K562 (cell line): Measurements from ENCODE around the gene SHLD1.

ENCODE experiments used
- CHD2 ChIP-seq: IDR thresholded peaks from 2 replicates; pipeline ENCODE4 v1.6.1; 2011; ENCODE audit warnings: low read depth, low read length
- CTCF ChIP-seq, 3 experiments: IDR thresholded peaks in 2 of 3; conservative IDR thresholded peaks in 1 of 3; 2 replicates each; pipeline ENCODE4 v1.5.1; 2011 to 2012; ENCODE audit warnings: low read length in 3 of 3, mild to moderate bottlenecking in 3 of 3, control low read depth in 2 of 3, improper control_type of control experiment in 1 of 3, inconsistent platforms in 1 of 3, low read depth in 1 of 3, mixed read lengths in 1 of 3, moderate library complexity in 1 of 3; ENCODE audit not compliant: insufficient read depth in 2 of 3
- EZH2 ChIP-seq: IDR thresholded peaks from 2 replicates; pipeline ENCODE4 v1.6.1; 2012; ENCODE audit warnings: low read depth, mild to moderate bottlenecking, inconsistent platforms, low read length, borderline replicate concordance
- NFATC3 ChIP-seq: fragments of 450-650 bp; IDR thresholded peaks from 2 replicates; pipeline ENCODE4 v1.6.1; 2017; ENCODE audit warnings: mild to moderate bottlenecking
- POLR2AphosphoS5 ChIP-seq: IDR thresholded peaks from 2 replicates; pipeline ENCODE4 v1.6.1; 2011; ENCODE audit warnings: mild to moderate bottlenecking, low read depth, low read length, moderate library complexity; ENCODE audit not compliant: control insufficient read depth, insufficient read depth
- SAFB ChIP-seq: fragments of 200-400 bp; formaldehyde crosslinking; IDR thresholded peaks from 2 replicates; pipeline ENCODE4 v1.6.1; 2017; ENCODE audit warnings: low read depth, low read length, borderline replicate concordance
- SMAD4 ChIP-seq: fragments of 250-450 bp; sonication (Bioruptor Pico); conservative IDR thresholded peaks from 2 replicates; pipeline ENCODE4 v1.8.0; 2021; ENCODE audit warnings: inconsistent platforms, mild to moderate bottlenecking, moderate library complexity
- USF1 ChIP-seq: sonication (generic); formaldehyde crosslinking; IDR thresholded peaks from 2 replicates; pipeline ENCODE4 v1.9.0; 2022; ENCODE audit warnings: mild to moderate bottlenecking, missing genetic modification reagents
- ZNF695 ChIP-seq: fragments of 450-650 bp; formaldehyde crosslinking; IDR thresholded peaks from 2 replicates; pipeline ENCODE4 v1.4.0; 2020; ENCODE audit warnings: mild to moderate bottlenecking, moderate library complexity
- TF ChIP-seq, protein P1 (sequence below), 2 experiments: IDR thresholded peaks in 1 of 2; conservative IDR thresholded peaks in 1 of 2; 2 replicates each; pipeline ENCODE4 v1.6.1; 2016; ENCODE audit warnings: low read depth in 2 of 2, mild to moderate bottlenecking in 1 of 2, missing compliant biosample characterization in 1 of 2, missing genetic modification characterization in 1 of 2, moderate library complexity in 1 of 2
- TF ChIP-seq, protein P2 (sequence below): sonication (generic); formaldehyde crosslinking; IDR thresholded peaks from 2 replicates; pipeline ENCODE4 v1.8.0; 2022; ENCODE audit warnings: mild to moderate bottlenecking, missing genetic modification reagents

DNA sequence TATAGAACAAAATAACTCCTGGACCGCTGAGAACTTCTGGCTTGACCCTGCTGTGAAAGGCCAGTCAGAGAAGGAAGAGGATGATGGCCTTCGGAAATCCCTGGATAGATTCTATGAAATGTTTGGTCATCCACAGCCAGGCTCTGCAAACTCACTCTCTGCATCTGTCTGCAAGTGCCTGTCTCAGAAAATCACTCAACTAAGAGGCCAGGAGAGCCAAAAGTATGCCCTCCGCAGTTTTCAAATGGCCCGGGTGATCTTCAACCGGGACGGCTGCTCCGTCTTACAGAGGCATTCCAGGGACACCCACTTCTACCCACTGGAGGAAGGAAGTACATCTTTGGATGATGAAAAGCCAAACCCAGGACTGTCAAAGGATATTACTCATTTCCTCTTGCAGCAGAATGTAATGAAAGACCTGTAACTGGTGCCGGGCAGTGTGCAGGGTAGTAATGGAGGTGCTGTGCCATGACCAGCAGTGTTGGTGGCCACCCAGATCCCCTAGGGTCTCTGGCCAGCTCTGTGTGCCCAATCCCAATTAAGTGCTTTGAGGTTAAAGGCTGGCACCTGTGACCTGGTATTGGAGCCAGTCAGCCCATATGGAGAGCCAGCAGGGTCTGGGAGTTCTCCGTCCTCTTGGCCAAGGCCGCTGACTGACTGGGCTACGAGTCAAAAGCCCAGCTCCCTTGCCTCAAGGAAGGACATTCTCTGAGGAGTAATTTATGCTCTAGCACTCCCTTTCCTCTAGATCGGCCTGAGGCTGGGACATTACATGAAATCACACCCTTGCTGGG lies 113.0 kb downstream of the SHLD1 start:
- TF ChIP-seq SMAD4 (CRISPR knock-in tag) (no peak), CHD2 (no peak), NFATC3 (no peak), USF1 (CRISPR knock-in tag) (no peak), CTCF (IDR thresholded peaks at IDR 0.05 in 2 of 3, conservative IDR thresholded peaks at IDR 0.05 in 1 of 3; ENCODE audit: insufficient read depth in 2 of 3, low read depth in 1 of 3, low read length in 3 of 3) (no peak), EZH2 (no peak), ZNF695 (no peak), SAFB (no peak), POLR2AphosphoS5 (no peak)
- TF ChIP-seq, protein P1, sequence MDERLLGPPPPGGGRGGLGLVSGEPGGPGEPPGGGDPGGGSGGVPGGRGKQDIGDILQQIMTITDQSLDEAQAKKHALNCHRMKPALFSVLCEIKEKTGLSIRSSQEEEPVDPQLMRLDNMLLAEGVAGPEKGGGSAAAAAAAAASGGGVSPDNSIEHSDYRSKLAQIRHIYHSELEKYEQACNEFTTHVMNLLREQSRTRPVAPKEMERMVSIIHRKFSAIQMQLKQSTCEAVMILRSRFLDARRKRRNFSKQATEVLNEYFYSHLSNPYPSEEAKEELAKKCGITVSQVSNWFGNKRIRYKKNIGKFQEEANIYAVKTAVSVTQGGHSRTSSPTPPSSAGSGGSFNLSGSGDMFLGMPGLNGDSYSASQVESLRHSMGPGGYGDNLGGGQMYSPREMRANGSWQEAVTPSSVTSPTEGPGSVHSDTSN (CRISPR knock-in tag; IDR thresholded peaks at IDR 0.05; ENCODE audit: low read depth), result no peak
- TF ChIP-seq, protein P1 (tag; conservative IDR thresholded peaks at IDR 0.05; ENCODE audit: low read depth), result no peak
- TF ChIP-seq, protein P2, sequence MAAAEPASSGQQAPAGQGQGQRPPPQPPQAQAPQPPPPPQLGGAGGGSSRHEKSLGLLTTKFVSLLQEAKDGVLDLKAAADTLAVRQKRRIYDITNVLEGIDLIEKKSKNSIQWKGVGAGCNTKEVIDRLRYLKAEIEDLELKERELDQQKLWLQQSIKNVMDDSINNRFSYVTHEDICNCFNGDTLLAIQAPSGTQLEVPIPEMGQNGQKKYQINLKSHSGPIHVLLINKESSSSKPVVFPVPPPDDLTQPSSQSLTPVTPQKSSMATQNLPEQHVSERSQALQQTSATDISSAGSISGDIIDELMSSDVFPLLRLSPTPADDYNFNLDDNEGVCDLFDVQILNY (CRISPR knock-in tag), result no peak
